Bronchial epithelial cell (primary cell): ENCODE data around the gene PARPBP. TPM values are rescaled to one million over a fixed set of nuclear protein-coding genes. Genes with fewer than 3 reads are reported as not detected.
A peak's percentile ranks its signal among the peaks of the same experiment; 100 is the strongest.
"Not testable (repeated sequence)": the region's sequence is repeated elsewhere in the genome, so short reads cannot be mapped to it uniquely, and the experiment has no call there.

Source experiments
- DNase-seq: peaks from one replicate; pipeline ENCODE4 v3.0.0-alpha.2; 2010; ENCODE audit warnings: low read depth
- FAIRE-seq: peaks from 2 replicates; lab custom pipeline; 2011; peaks lifted over from hg19 to GRCh38; lab: Jason Lieb, UNC
- H3K27me3 ChIP-seq: 2 replicates; pipeline ENCODE4 v1.5.1; 2011; ENCODE audit warnings: low read length; ENCODE audit not compliant: control insufficient read depth, insufficient read depth
- H3K36me3 ChIP-seq: 2 replicates; pipeline ENCODE4 v1.5.1; 2011; ENCODE audit warnings: low read length; ENCODE audit not compliant: control insufficient read depth, insufficient read depth
- H3K4me3 ChIP-seq: 2 replicates; pipeline ENCODE4 v1.5.1; 2011; ENCODE audit warnings: mild to moderate bottlenecking, low read depth, low read length, control low read depth
- total RNA-seq: library from RNA; depleted of rRNA; stranded (reverse); fragments of >200 nt; gene quantifications from 2 replicates; pipeline ENCODE4 v1.2.1, GENCODE V29; 2014
- TF ChIP-seq, protein P1 (sequence below): IDR thresholded peaks from 2 replicates; pipeline ENCODE4 v1.5.1; 2011; ENCODE audit warnings: mild to moderate bottlenecking, moderate library complexity, low read length, control low read depth, inconsistent platforms; ENCODE audit not compliant: insufficient read depth, severe bottlenecking

PARPBP gene, protein sequence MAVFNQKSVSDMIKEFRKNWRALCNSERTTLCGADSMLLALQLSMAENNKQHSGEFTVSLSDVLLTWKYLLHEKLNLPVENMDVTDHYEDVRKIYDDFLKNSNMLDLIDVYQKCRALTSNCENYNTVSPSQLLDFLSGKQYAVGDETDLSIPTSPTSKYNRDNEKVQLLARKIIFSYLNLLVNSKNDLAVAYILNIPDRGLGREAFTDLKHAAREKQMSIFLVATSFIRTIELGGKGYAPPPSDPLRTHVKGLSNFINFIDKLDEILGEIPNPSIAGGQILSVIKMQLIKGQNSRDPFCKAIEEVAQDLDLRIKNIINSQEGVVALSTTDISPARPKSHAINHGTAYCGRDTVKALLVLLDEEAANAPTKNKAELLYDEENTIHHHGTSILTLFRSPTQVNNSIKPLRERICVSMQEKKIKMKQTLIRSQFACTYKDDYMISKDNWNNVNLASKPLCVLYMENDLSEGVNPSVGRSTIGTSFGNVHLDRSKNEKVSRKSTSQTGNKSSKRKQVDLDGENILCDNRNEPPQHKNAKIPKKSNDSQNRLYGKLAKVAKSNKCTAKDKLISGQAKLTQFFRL
- 0.90 and 1.8 TPM in 2 replicates for total RNA-seq

DNA sequence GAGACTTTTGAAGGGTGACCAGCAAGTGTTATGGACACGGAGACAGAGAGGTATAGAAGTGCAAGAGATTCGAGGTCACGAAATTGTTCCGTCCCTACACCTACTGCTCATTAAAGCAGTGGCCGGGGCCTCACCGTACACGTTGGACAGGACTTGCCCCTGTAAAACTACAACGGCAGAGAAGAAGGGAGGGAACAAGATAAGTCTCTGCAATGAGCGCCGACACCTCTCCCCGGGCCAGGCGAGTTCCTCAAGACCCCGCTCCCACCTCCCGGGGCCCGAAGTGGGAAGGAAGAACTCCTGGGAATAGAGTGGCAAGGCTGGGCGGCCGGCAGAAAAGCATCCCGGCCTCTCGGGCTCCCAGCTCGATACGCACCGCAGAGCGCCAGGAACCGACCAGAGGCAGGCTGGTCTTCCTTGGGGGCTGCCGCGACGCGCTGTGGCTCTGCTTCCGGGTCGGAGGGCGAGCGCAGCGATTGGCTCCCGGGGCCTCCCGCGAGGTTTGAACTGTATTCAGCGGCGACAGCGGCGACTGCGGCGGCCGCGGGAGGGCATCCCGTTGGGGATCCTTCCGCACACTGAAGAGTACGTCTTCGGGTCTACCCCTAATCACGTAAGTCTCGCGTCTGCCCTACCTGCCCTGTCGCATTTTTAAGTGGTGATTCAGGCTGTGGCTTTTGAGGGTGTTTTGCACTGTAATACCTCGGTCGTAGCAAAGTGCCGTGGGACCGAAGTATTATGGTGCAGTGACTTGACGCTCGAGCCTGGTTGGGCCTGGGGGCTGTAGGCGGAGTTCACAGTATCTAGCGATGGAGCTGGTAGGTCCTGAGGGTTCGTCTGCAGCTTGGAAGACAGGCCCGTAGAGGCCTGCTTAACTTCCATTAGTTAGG is at the start of gene PARPBP, which contains the start of gene NUP37:
Gene PARPBP (plus strand): TSS at position 510 of the 890 bp plus-strand sequence. CDS start 3,706 bp downstream, outside the sequence.
Gene NUP37 (minus strand): TSS at position 441 of the 890 bp plus-strand sequence. CDS start 1,596 bp downstream, outside the sequence.
- FAIRE-seq (no peak), DNase-seq (peak; percentile 88)
- TF ChIP-seq, protein P1, sequence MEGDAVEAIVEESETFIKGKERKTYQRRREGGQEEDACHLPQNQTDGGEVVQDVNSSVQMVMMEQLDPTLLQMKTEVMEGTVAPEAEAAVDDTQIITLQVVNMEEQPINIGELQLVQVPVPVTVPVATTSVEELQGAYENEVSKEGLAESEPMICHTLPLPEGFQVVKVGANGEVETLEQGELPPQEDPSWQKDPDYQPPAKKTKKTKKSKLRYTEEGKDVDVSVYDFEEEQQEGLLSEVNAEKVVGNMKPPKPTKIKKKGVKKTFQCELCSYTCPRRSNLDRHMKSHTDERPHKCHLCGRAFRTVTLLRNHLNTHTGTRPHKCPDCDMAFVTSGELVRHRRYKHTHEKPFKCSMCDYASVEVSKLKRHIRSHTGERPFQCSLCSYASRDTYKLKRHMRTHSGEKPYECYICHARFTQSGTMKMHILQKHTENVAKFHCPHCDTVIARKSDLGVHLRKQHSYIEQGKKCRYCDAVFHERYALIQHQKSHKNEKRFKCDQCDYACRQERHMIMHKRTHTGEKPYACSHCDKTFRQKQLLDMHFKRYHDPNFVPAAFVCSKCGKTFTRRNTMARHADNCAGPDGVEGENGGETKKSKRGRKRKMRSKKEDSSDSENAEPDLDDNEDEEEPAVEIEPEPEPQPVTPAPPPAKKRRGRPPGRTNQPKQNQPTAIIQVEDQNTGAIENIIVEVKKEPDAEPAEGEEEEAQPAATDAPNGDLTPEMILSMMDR: peak; percentile 17
- peak within 1 kb of the TSS; percentile 72 for H3K4me3 ChIP-seq
- no peaks in the 10 kb centered on the region for H3K27me3 ChIP-seq
- H3K36me3 ChIP-seq: no peaks in the 10 kb centered on the region

DNA sequence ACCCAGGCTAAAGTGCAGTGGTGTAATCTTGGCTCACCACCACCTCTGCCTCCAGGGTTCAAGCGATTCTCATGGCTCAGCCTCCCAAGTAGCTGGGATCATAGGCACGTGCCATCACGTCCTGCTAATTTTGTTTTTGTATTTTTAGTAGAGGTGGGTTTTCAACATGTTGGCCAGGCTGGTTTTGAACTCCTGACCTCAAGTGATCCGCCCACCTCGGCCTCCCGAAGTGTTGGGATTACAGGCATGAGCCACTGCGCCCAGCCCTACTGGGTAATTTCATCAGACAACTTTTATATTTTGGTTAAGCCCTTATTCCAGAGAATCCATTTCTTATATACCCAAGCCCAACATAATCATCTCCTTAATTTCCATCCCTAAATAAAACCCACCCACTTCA is 47.9 kb upstream of the PARPBP start:
- not testable (repeated sequence) for DNase-seq, H3K27me3 ChIP-seq, FAIRE-seq, H3K4me3 ChIP-seq, H3K36me3 ChIP-seq

DNA sequence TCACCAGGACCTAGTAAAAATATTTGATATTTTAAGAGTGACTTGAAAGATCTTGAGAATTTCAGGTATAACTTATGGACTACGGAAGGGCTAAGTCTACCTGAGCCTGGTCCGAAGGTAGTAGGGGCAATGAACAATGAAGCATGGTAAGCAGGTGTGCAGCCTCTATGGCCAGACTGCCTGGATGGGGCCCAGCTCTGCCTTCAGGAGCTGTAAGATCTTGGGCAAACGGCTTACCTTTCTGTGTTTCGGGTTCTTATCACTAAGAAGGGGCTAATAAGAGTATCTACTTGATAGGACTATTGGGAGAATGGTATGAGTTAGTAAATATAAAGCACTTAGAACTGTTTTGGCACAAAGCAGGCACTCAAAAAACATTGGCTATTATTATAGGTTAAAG is 39.1 kb upstream of the PARPBP start:
- FAIRE-seq: no peak
- TF ChIP-seq, protein P1: no peak
- H3K36me3 ChIP-seq: peaks cover 3% of the 10 kb centered on the region

DNA sequence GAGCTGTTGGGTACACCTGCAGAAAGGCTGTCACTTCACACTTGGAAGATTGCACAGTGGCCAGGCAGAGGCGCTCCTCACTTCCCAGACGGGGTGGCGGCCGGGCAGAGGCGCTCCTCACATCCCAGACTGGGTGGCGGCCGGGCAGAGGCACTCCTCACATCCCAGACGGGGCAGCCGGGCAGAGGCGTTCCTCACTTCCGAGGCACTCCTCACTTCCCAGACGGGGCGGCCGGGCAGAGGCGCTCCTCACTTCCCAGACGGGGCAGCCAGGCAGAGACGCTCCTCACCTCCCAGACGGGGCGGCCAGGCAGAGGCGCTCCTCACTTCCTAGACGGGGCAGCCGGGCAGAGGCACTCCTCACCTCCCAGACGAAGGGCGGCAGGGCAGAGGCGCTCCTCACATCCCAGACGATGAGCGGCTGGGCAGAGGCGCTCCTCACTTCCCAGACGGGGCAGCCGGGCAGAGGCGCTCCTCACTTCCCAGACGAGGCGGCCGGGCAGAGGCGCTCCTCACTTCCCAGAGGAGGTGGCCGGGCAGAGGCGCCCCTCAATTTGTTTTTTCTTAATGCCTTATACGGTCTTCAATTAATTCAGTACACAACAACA is 30.7 kb upstream of the PARPBP start:
- DNase-seq, FAIRE-seq, H3K36me3 ChIP-seq, H3K27me3 ChIP-seq, H3K4me3 ChIP-seq: not testable (repeated sequence)

More for the DNA sequence above, 39.1 kb upstream of the PARPBP start:
- no peaks in the 10 kb centered on the region for H3K27me3 ChIP-seq
- no peak overlapping the region for H3K4me3 ChIP-seq
- no peak for DNase-seq

DNA sequence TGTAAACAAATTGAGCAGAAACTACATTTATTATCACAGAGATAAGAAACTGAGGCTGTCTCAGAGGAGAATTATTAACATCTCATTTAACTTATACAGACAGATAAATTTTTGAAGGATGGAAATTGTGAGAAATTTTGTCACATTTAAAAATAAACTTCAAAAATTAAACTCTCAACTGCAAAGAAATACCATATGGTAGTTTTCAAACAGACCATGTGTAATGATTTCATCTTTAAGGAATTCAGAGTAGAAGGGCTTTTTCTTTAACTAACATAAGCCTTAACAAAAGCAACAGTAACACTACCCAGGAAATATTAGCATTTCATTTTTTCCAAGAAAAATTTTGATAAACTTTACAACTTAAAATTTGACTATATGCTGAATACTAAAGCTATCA is 26.7 kb upstream of the PARPBP start:
- no peak for DNase-seq
- TF ChIP-seq, protein P1: no peak
- no peak overlapping the region for H3K4me3 ChIP-seq
- H3K36me3 ChIP-seq: peaks cover 3% of the 10 kb centered on the region
- FAIRE-seq: no peak
- no peaks in the 10 kb centered on the region for H3K27me3 ChIP-seq

DNA sequence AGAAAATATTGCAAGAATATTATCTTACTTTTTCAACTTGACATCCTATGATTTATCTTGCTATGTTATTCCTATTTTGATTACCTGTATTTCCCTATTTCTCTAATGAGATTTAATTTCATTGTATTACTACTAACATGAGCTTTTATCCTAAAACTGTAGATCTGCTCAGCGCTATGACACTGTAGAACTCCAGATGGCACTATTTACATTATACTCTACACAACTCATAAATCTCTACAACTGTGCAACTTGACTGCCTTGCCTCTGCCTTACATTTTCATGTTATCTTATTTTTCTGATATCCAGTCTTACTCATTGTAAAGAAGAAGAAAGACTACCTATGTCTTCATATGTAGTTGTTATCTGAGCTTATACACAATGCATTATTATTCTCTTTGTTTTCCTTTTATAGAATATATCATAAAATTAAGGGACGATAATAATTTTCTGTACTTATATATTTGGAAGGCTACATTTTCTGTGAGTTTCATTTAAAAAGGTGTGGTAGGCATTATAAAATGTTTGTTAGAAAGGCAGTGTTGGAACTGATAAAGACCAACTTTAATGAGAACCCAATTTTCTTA is 24.2 kb upstream of the PARPBP start:
- TF ChIP-seq, protein P1: peak; percentile 32
- H3K4me3 ChIP-seq: no peak overlapping the region
- FAIRE-seq (no peak), DNase-seq (peak; percentile 41)
- no peaks in the 10 kb centered on the region for H3K27me3 ChIP-seq
- H3K36me3 ChIP-seq: peaks cover 3% of the 10 kb centered on the region
